DND-41 (cell line): Measurements from ENCODE around the gene S100A9.

Source experiments
- ATAC-seq: fragments of 200-7000 bp; cut with Tn5 transposase; 3 replicates; pipeline ENCODE4 v1.9.1; 2021; ENCODE audit warnings: low read depth; ENCODE audit not compliant: insufficient read depth
- DNase-seq: peaks from one replicate; pipeline ENCODE4 v3.0.0-alpha.2; 2020
- H2AFZ ChIP-seq: 2 replicates; pipeline ENCODE4 v1.6.0; 2012; ENCODE audit warnings: low read depth, low read length
- H3K27ac ChIP-seq: 2 replicates; pipeline ENCODE4 v1.5.1; 2012; ENCODE audit warnings: low read length, inconsistent platforms
- H3K27me3 ChIP-seq: fragments of 200-600 bp; sonication (generic); 2 replicates; pipeline ENCODE4 v1.6.0; 2012; ENCODE audit warnings: low read length, mild to moderate bottlenecking, inconsistent platforms; ENCODE audit not compliant: insufficient read depth, poor library complexity
- H3K36me3 ChIP-seq: 2 replicates; pipeline ENCODE4 v1.5.1; 2012; ENCODE audit warnings: low read length, inconsistent platforms; ENCODE audit not compliant: insufficient read depth
- H3K4me1 ChIP-seq: 2 replicates; pipeline ENCODE4 v1.5.1; 2012; ENCODE audit warnings: mild to moderate bottlenecking, low read length; ENCODE audit not compliant: insufficient read depth
- H3K4me2 ChIP-seq: 2 replicates; pipeline ENCODE4 v1.6.0; 2012; ENCODE audit warnings: mild to moderate bottlenecking, moderate library complexity, low read length, inconsistent platforms; ENCODE audit not compliant: insufficient read depth
- H3K4me3 ChIP-seq, 2 experiments: fragments of 200-600 bp in 1 of 2; shearing (Covaris generic) in 1 of 2; 2 replicates each; pipeline ENCODE4 v1.5.1; 2012 to 2016; ENCODE audit warnings: inconsistent platforms in 2 of 2, low read length in 2 of 2, mild to moderate bottlenecking in 2 of 2, low read depth in 1 of 2, moderate library complexity in 1 of 2
- H3K79me2 ChIP-seq: 2 replicates; pipeline ENCODE4 v1.6.0; 2012; ENCODE audit warnings: low read length, inconsistent platforms; ENCODE audit not compliant: insufficient read depth
- H3K9ac ChIP-seq: 2 replicates; pipeline ENCODE4 v1.6.0; 2012; ENCODE audit warnings: low read depth, mild to moderate bottlenecking, inconsistent platforms, low read length, moderate library complexity
- H3K9me3 ChIP-seq: 2 replicates; pipeline ENCODE4 v1.5.1; 2012; ENCODE audit warnings: low read length, moderate library complexity, mild to moderate bottlenecking, inconsistent platforms; ENCODE audit not compliant: insufficient read depth, severe bottlenecking
- H4K20me1 ChIP-seq: 2 replicates; pipeline ENCODE4 v1.6.0; 2012; ENCODE audit warnings: low read length; ENCODE audit not compliant: insufficient read depth
- CTCF ChIP-seq: IDR thresholded peaks from 2 replicates; pipeline ENCODE4 v1.5.1; 2012; ENCODE audit warnings: borderline replicate concordance, low read length, moderate library complexity, mild to moderate bottlenecking; ENCODE audit not compliant: poor library complexity, severe bottlenecking; ENCODE audit errors: extremely low read depth
- EZH2 ChIP-seq: IDR thresholded peaks from 3 replicates; pipeline ENCODE4 v1.6.1; 2012; ENCODE audit warnings: borderline replicate concordance, low read depth, mild to moderate bottlenecking, moderate library complexity, low read length, inconsistent platforms; ENCODE audit not compliant: severe bottlenecking

S100A9 gene

GRCh38 chr1:153356392-153357075, 1.1 kb upstream of the S100A9 start:
- Histone ChIP-seq H3K4me2 (no peak overlapping the region), H3K9me3 (no peaks in the 10 kb centered on the region), H3K27me3 (peaks cover 13% of the 10 kb centered on the region), H3K9ac (no peak overlapping the region), H4K20me1 (no peaks in the 10 kb centered on the region), H2AFZ (no peak overlapping the region), H3K36me3 (no peaks in the 10 kb centered on the region), H3K4me3 (no peak overlapping the region), H3K79me2 (no peaks in the 10 kb centered on the region), H3K4me1 (no peaks in the 10 kb centered on the region), H3K27ac (no peak overlapping the region)
- TF ChIP-seq EZH2, result no peak
- TF ChIP-seq CTCF, result no peak
- ATAC-seq (no peak), DNase-seq (no peak)

- no peaks in the 10 kb centered on the region for H3K36me3 ChIP-seq
- H3K4me1 ChIP-seq, result no peaks in the 10 kb centered on the region
- no peaks in the 10 kb centered on the region for H4K20me1 ChIP-seq
- H3K27ac ChIP-seq, result no peak overlapping the region
- no peaks in the 10 kb centered on the region for H3K9me3 ChIP-seq
- peaks cover 21% of the 10 kb centered on the region for H3K27me3 ChIP-seq
- no peak for TF ChIP-seq CTCF
- no peak for TF ChIP-seq EZH2
- DNase-seq, result no peak
- no peak overlapping the region for H3K9ac ChIP-seq
- no peaks in the 10 kb centered on the region for H3K79me2 ChIP-seq
- no peak overlapping the region for H3K4me2 ChIP-seq
- H3K4me3 ChIP-seq, result no peak overlapping the region
- H2AFZ ChIP-seq, result no peak overlapping the region
- no peak for ATAC-seq
Observed at GRCh38 chr1:153357076-153357852, 390 bp upstream of the S100A9 start.

GRCh38 chr1:153358691-153358975, 979 bp downstream of the S100A9 start:
- no peak for ATAC-seq
- Histone ChIP-seq H3K9ac (no peak overlapping the region), H3K4me3 (no peak overlapping the region), H3K9me3 (no peaks in the 10 kb centered on the region), H3K4me2 (no peak overlapping the region), H3K4me1 (no peaks in the 10 kb centered on the region), H3K79me2 (no peaks in the 10 kb centered on the region), H4K20me1 (no peaks in the 10 kb centered on the region), H3K27me3 (peaks cover 29% of the 10 kb centered on the region), H3K36me3 (no peaks in the 10 kb centered on the region), H3K27ac (no peak overlapping the region), H2AFZ (no peak overlapping the region)
- TF ChIP-seq EZH2 (no peak), CTCF (no peak)
- no peak for DNase-seq
